Esophagus muscularis mucosa (tissue), 4 donors: ENCODE data around the gene RAD51B. TPM values are rescaled to one million over a fixed set of nuclear protein-coding genes. Genes with fewer than 3 reads are reported as not detected.

ENCODE experiments used
- DNase-seq: peaks from one replicate; pipeline ENCODE4 v3.0.0-alpha.2; 2017; ENCODE audit errors: extremely low spot score
- H3K27ac ChIP-seq, 4 donors: fragments of 200-600 bp; sonication (generic); replicated peaks in 1 of 4; 1 replicate in 3 of 4; 2 replicates in 1 of 4; pipeline ENCODE4 v1.5.1; 2016 to 2019; ENCODE audit warnings: mild to moderate bottlenecking in 1 of 4
- H3K27me3 ChIP-seq, 4 donors: fragments of 200-600 bp; sonication (generic); one replicate each; pipeline versions ENCODE4 v1.5.1 to v1.6.0; 2016 to 2019
- H3K36me3 ChIP-seq, 4 donors: fragments of 200-600 bp; sonication (generic); one replicate each; pipeline ENCODE4 v1.5.1; 2016 to 2019
- H3K4me1 ChIP-seq, 4 donors: fragments of 200-600 bp; sonication (generic); one replicate each; pipeline ENCODE4 v1.5.1; 2016 to 2019
- H3K4me3 ChIP-seq, 4 donors: fragments of 200-600 bp; sonication (generic); 1 replicate in 2 of 4; 2 replicates in 2 of 4; pipeline ENCODE4 v1.5.1; 2016 to 2019; ENCODE audit warnings: mild to moderate bottlenecking in 4 of 4, moderate library complexity in 1 of 4
- H3K9me3 ChIP-seq, 4 donors: fragments of 200-600 bp; sonication (generic); 1 replicate in 3 of 4; 2 replicates in 1 of 4; pipeline ENCODE4 v1.5.1; 2016 to 2019
- EP300 ChIP-seq: sonication (generic); formaldehyde crosslinking; IDR thresholded peaks from one replicate; pipeline ENCODE4 v1.6.1; 2017; ENCODE audit warnings: antibody characterized with exemption
- POLR2A ChIP-seq: fragments of 450-650 bp; IDR thresholded peaks from one replicate; pipeline ENCODE4 v1.6.1; 2017; ENCODE audit warnings: antibody characterized with exemption, moderate library complexity, mild to moderate bottlenecking, low read depth
- POLR2AphosphoS5 ChIP-seq, 2 donors: sonication (generic); formaldehyde crosslinking; IDR thresholded peaks; one replicate each; pipeline ENCODE4 v1.6.1; 2017; ENCODE audit warnings: antibody characterized with exemption in 2 of 2
- WGBS: methylation state at CpG from one replicate; pipeline ENCODE4 v1.1.5; 2018; 5-methylcytosine and 5-hydroxymethylcytosine counted together
- intact Hi-C: fragments of 100-400 bp; cut with DNase I; formaldehyde crosslinking; loops from one replicate; pipeline ENCODE4 v1.15.1; 2023
- total RNA-seq, 4 donors: library from RNA; depleted of rRNA; stranded (reverse); fragments of >200 nt; gene quantifications; one replicate each; pipeline versions ENCODE4 v1.1.0 to v1.2.1, GENCODE V29; 2016
- TF ChIP-seq, protein P1 (sequence below), 3 experiments: fragments of 200-600 bp in 2 of 3; fragments of 450-650 bp in 1 of 3; sonication (generic) in 2 of 3; IDR thresholded peaks; one replicate each; pipeline ENCODE4 v1.5.1; 2017 to 2019; ENCODE audit warnings: antibody characterized with exemption in 3 of 3, mild to moderate bottlenecking in 2 of 3, moderate library complexity in 1 of 3

Gene RAD51B
- total RNA-seq, 4 donors from 2014 or later: 2.8 to 11.1 (median 5.1) TPM

DNA sequence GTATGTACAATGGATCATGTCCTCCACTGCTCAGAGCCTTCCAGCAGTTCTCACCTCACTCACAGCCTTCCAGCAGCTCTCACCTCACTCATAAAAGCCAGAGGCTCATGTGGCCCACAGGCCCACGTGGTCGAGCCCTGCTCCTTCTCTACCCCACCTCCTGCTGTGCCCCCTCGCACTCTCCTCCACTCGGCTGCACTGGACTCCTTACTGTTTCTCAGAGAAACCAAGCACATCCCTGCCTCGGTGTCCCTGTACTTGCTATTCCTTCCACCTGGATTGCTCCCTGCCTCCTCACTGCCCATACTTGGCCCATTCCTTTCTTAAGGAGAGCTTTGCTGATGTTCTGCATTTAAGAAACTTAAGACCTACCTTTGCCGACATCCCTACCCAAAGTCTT is 753.5 kb downstream of the RAD51B start:
- no peak overlapping the region for H3K4me3 ChIP-seq
- H3K27me3 ChIP-seq: no peaks in the 10 kb centered on the region
- peaks cover 39 to 68% (median 59%) of the 10 kb centered on the region in 4 donors for H3K4me1 ChIP-seq
- TF ChIP-seq, protein P1, sequence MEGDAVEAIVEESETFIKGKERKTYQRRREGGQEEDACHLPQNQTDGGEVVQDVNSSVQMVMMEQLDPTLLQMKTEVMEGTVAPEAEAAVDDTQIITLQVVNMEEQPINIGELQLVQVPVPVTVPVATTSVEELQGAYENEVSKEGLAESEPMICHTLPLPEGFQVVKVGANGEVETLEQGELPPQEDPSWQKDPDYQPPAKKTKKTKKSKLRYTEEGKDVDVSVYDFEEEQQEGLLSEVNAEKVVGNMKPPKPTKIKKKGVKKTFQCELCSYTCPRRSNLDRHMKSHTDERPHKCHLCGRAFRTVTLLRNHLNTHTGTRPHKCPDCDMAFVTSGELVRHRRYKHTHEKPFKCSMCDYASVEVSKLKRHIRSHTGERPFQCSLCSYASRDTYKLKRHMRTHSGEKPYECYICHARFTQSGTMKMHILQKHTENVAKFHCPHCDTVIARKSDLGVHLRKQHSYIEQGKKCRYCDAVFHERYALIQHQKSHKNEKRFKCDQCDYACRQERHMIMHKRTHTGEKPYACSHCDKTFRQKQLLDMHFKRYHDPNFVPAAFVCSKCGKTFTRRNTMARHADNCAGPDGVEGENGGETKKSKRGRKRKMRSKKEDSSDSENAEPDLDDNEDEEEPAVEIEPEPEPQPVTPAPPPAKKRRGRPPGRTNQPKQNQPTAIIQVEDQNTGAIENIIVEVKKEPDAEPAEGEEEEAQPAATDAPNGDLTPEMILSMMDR (IDR thresholded peaks at IDR 0.05): no peak
- intact Hi-C loops: no loop called here
- WGBS: 88% methylated on average over 6 of the region's 6 CpGs
- no peaks in the 10 kb centered on the region for H3K36me3 ChIP-seq
- DNase-seq: no peak
- H3K9me3 ChIP-seq: no peaks in the 10 kb centered on the region
- no peak overlapping the region for H3K27ac ChIP-seq

DNA sequence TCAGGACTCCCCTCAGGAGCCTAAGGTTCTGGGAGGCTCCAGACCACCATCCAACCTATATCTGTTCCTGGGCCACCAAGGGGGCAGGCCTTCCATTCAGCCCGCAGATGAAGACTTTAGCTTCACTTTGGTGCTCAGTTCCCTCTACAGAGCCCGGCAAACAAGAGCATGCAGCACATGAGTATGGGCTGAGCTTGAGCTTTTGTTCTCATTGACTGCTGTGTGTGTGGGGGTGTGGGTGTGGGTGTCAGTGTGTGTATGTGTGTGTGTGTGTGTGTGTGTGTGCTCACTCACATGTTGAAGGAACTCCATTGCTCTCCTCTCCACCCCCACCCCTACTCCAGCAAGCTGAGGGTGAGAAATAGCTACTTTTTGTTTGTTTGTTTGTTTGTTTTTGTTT is 754.1 kb downstream of the RAD51B start:
- 92% methylated on average over 2 of the region's 2 CpGs for WGBS
- DNase-seq: no peak
- Histone ChIP-seq H3K27me3 (no peaks in the 10 kb centered on the region), H3K4me3 (no peak overlapping the region), H3K27ac (no peak overlapping the region), H3K9me3 (no peaks in the 10 kb centered on the region), H3K4me1 (peaks cover 39 to 65% (median 59%) of the 10 kb centered on the region in 4 donors), H3K36me3 (no peaks in the 10 kb centered on the region)
- intact Hi-C loops: no loop called here
- TF ChIP-seq POLR2A (no peak), EP300 (no peak), POLR2AphosphoS5 (IDR thresholded peaks at IDR 0.05) (no peak)
- TF ChIP-seq, protein P1 (IDR thresholded peaks at IDR 0.05): no peak

DNA sequence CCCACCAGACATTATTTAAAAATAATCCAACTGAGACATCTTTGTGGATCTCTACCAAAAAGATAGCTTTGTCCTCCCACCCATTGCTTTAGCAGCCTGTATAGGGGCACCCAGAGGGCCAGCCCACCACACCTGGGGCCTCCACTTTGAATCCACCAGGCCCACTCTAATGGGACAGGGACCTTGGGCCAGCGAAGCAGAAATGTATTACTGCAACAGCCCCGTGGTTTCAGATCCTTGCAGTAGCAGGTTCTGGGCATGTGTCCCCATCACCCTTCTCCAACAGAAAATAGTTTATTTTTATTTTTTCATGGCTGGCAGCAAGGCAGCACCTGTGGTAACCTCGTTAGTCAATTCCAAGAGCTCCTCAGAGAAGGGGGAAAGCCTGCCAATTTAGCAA is 754.9 kb downstream of the RAD51B start:
- intact Hi-C loops: no loop called here
- peak overlapping the region in 1 of 4 donors; percentile 33 for H3K27ac ChIP-seq
- WGBS: 66% methylated on average over 3 of the region's 3 CpGs
- TF ChIP-seq, protein P1 (IDR thresholded peaks at IDR 0.05): no peak
- TF ChIP-seq EP300 (no peak), POLR2A (no peak), POLR2AphosphoS5 (IDR thresholded peaks at IDR 0.05) (no peak)
- H3K4me3 ChIP-seq: no peak overlapping the region
- no peaks in the 10 kb centered on the region for H3K9me3 ChIP-seq
- H3K27me3 ChIP-seq: no peaks in the 10 kb centered on the region
- peaks cover 31 to 58% (median 52%) of the 10 kb centered on the region in 4 donors for H3K4me1 ChIP-seq
- H3K36me3 ChIP-seq: no peaks in the 10 kb centered on the region
- no peak for DNase-seq

DNA sequence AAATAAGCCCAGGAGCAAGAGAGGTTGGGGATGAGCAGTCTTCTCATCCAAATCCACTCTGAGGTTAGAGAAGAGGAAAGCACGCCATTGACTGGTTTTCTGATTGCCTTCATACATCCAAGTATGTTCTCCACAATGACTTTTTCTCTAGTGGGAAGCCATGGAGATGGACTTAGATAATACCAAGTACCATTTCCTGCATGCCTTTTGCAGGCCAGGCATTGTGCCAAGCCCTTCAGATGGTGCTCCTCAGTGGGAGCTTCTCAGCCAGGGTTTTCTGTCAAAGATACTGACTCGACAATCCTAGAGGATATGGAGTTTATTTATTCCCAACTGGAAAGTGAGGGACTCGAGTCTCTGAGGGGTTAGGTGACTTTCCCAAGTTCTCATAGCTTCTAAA is 755.3 kb downstream of the RAD51B start:
- intact Hi-C loops: no loop called here
- no peak overlapping the region for H3K4me3 ChIP-seq
- H3K9me3 ChIP-seq: no peaks in the 10 kb centered on the region
- peaks cover 27 to 53% (median 47%) of the 10 kb centered on the region in 4 donors for H3K4me1 ChIP-seq
- H3K36me3 ChIP-seq: no peaks in the 10 kb centered on the region
- 69% methylated on average over 3 of the region's 3 CpGs for WGBS
- no peak for TF ChIP-seq POLR2AphosphoS5 (IDR thresholded peaks at IDR 0.05)
- TF ChIP-seq POLR2A: no peak
- TF ChIP-seq, protein P1 (IDR thresholded peaks at IDR 0.05): no peak
- TF ChIP-seq EP300: no peak
- no peaks in the 10 kb centered on the region for H3K27me3 ChIP-seq
- DNase-seq: no peak
- H3K27ac ChIP-seq: peak overlapping the region in 1 of 4 donors; percentile 33

DNA sequence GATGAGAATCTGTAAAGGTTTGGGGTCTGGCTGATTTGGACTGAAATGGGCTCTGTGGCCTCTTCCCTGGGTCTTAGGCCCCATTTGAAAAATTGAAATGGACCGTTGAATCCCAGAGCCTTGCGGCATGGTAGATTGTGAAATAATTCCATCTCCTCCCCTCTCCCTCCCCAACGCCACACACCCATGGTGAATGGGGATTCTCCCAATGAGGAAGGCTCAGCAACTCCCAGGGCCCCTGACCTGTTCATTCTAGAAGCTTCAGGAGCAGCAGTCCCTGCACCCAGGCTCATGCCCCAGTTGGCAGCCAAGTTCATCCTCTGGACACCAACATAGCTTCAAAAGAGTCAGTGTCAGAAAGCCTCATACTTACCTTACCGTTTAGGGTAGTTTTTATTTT is 755.8 kb downstream of the RAD51B start:
- no peak overlapping the region for H3K4me3 ChIP-seq
- TF ChIP-seq EP300 (no peak), POLR2A (no peak), POLR2AphosphoS5 (IDR thresholded peaks at IDR 0.05) (no peak)
- TF ChIP-seq, protein P1 (IDR thresholded peaks at IDR 0.05): no peak
- no peaks in the 10 kb centered on the region for H3K27me3 ChIP-seq
- intact Hi-C loops: no loop called here
- WGBS: 88% methylated on average over 4 of the region's 4 CpGs
- DNase-seq: no peak
- H3K4me1 ChIP-seq: peaks cover 22 to 48% (median 42%) of the 10 kb centered on the region in 4 donors
- no peaks in the 10 kb centered on the region for H3K36me3 ChIP-seq
- peak overlapping the region in 1 of 4 donors; percentile 6 for H3K27ac ChIP-seq
- H3K9me3 ChIP-seq: no peaks in the 10 kb centered on the region
